BE2C (cell line): ENCODE measurements around the gene HHAT.

ENCODE experiments used
- DNase-seq: peaks from one replicate; pipeline ENCODE4 v3.0.0-alpha.2; 2020
- H3K27me3 ChIP-seq: fragments of 250-450 bp; sonication (Bioruptor Pico); 2 replicates; pipeline ENCODE4 v1.5.1; 2020; ENCODE audit warnings: mild to moderate bottlenecking
- H3K36me3 ChIP-seq: fragments of 250-450 bp; sonication (Bioruptor Pico); 2 replicates; pipeline ENCODE4 v1.5.1; 2020; ENCODE audit warnings: mild to moderate bottlenecking
- H3K4me1 ChIP-seq: fragments of 250-450 bp; sonication (Bioruptor Pico); 2 replicates; pipeline ENCODE4 v1.5.1; 2020
- H3K4me3 ChIP-seq: 2 replicates; pipeline ENCODE4 v1.5.1; 2011; ENCODE audit warnings: low read depth, low read length
- H3K9me3 ChIP-seq: fragments of 250-450 bp; sonication (Bioruptor Pico); 2 replicates; pipeline ENCODE4 v1.5.1; 2020
- TF ChIP-seq, protein P1 (sequence below): IDR thresholded peaks from 2 replicates; pipeline ENCODE4 v1.5.1; 2012; ENCODE audit warnings: mild to moderate bottlenecking, low read depth, low read length

The HHAT gene

DNA sequence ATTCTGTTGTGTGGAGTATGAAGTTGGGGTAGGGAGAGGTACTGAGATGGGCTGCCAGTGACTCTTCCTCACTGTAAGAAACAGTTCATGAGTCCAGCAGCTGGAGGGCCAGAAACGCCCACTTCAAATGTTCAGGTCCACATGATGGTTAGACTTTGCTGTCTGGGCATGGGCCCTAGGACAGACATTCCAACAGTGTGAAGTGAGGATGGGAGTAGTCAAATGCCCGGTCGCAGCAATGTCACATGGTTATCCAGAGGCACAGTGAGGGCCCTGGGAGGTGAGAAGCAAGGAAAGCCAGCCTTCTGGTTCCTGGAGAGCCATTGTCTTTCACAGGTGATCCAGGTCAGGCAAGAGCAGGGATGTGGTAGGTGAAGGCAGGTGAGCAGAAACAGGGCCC is 304.4 kb downstream of the HHAT start:
- no peak for DNase-seq
- H3K27me3 ChIP-seq, result no peaks in the 10 kb centered on the region
- TF ChIP-seq, protein P1, sequence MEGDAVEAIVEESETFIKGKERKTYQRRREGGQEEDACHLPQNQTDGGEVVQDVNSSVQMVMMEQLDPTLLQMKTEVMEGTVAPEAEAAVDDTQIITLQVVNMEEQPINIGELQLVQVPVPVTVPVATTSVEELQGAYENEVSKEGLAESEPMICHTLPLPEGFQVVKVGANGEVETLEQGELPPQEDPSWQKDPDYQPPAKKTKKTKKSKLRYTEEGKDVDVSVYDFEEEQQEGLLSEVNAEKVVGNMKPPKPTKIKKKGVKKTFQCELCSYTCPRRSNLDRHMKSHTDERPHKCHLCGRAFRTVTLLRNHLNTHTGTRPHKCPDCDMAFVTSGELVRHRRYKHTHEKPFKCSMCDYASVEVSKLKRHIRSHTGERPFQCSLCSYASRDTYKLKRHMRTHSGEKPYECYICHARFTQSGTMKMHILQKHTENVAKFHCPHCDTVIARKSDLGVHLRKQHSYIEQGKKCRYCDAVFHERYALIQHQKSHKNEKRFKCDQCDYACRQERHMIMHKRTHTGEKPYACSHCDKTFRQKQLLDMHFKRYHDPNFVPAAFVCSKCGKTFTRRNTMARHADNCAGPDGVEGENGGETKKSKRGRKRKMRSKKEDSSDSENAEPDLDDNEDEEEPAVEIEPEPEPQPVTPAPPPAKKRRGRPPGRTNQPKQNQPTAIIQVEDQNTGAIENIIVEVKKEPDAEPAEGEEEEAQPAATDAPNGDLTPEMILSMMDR, result no peak
- H3K4me3 ChIP-seq, result no peak overlapping the region
- no peaks in the 10 kb centered on the region for H3K36me3 ChIP-seq
- peaks cover 3% of the 10 kb centered on the region; the same call in 1 of the 2 replicates for H3K4me1 ChIP-seq
- no peaks in the 10 kb centered on the region for H3K9me3 ChIP-seq

DNA sequence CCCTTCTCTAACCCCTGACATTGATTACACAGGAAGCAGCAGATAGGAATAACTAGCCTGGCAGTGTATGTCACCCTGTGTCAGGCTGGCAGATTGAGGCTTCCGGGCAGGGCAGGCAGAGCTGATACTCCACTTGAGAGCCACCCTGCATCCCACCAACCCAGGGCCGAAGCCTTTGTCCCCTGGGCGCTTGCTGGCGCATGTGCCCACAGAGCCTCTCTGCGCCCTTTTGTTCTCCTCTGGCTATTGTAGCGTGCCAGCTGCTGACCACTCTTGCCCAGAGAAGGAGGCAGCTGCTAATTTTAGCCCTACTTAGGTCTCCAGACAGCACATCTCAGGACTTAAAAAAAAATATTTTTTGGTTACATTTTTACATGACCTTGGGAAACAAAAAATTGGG is 304.9 kb downstream of the HHAT start:
- Histone ChIP-seq H3K9me3 (no peaks in the 10 kb centered on the region), H3K4me3 (no peak overlapping the region), H3K27me3 (no peaks in the 10 kb centered on the region), H3K36me3 (no peaks in the 10 kb centered on the region), H3K4me1 (peaks cover 3% of the 10 kb centered on the region; the same call in 1 of the 2 replicates)
- TF ChIP-seq, protein P1, result no peak
- no peak for DNase-seq

DNA sequence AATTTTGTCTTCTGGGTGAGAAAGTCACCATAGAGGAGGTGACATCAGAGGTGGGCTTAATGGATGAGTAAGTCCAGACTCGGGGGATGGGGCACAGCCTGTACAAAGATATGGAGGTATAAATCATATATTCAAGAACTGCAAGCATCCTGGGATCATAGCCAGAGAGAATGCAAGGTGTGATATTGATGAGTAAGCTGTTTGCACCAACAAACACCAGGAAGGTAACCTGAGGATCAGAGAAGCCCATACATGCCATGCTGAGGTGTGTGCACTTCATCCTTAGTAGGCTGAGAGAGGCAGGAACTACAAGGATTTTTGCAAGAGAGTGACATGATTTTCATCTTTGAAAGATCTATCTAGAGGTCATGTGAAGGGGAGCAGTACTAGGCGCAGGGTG is 306.4 kb downstream of the HHAT start:
- Histone ChIP-seq H3K36me3 (no peaks in the 10 kb centered on the region), H3K4me1 (peaks cover 3% of the 10 kb centered on the region; the same call in 1 of the 2 replicates), H3K4me3 (no peak overlapping the region), H3K27me3 (no peaks in the 10 kb centered on the region), H3K9me3 (no peaks in the 10 kb centered on the region)
- DNase-seq, result no peak
- TF ChIP-seq, protein P1, result no peak

DNA sequence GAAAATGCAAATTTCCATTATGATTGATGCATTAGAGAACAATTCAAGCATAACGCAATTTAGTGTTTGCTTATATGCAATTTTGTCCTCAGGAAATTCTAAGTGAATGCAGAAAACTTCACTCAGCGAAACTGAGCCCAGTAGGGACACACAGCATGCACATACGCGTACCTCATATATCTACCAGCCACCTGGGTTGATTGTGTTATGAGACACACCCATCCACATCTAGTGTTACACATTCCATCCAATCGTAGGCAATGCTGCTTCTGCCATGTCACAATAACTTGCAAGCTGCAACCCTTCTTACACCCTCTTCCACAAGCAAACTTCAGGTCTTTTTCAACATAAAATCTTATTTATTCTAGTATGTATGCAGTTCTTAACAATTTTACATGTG is 312.9 kb downstream of the HHAT start:
- Histone ChIP-seq H3K27me3 (no peaks in the 10 kb centered on the region), H3K9me3 (no peaks in the 10 kb centered on the region), H3K36me3 (no peaks in the 10 kb centered on the region), H3K4me1 (no peaks in the 10 kb centered on the region), H3K4me3 (no peak overlapping the region)
- TF ChIP-seq, protein P1, result no peak
- DNase-seq, result no peak

DNA sequence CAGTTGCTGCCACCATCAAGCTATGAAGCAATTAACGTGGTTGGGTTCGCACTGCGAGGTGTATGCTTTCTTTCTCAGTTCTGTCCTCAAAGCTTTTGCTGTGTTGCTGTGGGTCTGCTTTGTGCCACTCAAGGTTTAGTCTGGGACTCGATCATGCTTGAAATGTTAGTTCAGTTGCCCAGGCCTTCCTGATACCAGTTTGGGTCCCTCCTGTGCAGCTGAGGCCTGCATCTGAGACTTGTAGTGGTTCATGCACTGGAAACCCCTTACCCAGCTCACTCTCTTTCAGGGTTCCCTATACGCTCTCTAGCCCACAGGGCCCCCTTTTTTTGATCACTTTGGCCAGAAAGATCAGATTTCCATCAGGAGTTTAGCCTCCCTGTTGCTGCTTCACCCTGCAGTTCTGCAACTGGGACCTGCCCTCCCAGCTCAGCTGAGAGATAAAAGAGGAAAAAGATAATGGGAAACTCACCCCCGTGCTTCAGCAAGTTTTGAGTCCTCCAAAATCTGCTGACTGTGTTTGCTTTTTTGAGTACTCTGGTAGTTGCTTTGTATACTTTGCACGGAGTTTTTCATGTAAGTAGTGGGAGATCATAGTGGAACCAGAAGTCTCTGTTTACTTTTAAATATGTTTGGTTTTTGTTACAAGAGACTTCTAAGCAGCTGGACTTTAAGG is 317.0 kb downstream of the HHAT start:
- peaks cover 12% of the 10 kb centered on the region for H3K4me1 ChIP-seq
- TF ChIP-seq, protein P1, result no peak
- H3K36me3 ChIP-seq, result no peaks in the 10 kb centered on the region
- no peaks in the 10 kb centered on the region for H3K9me3 ChIP-seq
- no peak for DNase-seq
- no peak overlapping the region for H3K4me3 ChIP-seq
- no peaks in the 10 kb centered on the region for H3K27me3 ChIP-seq

DNA sequence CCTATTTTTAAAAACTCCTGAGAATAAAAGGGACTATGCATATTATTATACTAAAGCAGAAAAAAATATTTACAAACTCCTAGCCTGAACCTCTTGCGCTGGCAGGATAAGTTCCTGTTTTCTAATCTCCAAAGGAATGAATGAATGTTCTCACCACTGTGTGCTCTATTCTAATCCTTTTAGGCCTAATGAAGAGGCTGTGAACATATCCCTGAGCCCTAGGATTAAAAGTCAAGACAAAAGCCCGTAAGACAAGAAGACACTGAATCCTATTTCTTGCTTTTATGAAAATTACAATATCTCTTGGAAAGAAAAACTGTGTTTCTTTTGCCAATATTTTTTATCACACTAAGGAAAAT is 317.5 kb downstream of the HHAT start:
- Histone ChIP-seq H3K27me3 (no peaks in the 10 kb centered on the region), H3K36me3 (no peaks in the 10 kb centered on the region), H3K4me3 (no peak overlapping the region), H3K4me1 (peaks cover 12% of the 10 kb centered on the region), H3K9me3 (no peaks in the 10 kb centered on the region)
- TF ChIP-seq, protein P1, result no peak
- no peak for DNase-seq
